Mammary epithelial cell (primary cell): ENCODE results near the gene VWA5B2.

Experiments
- CTCF ChIP-seq, 2 donors: IDR thresholded peaks in 1 of 2; conservative IDR thresholded peaks in 1 of 2; 2 replicates each; pipeline ENCODE4 v1.5.1; 2011 to 2012; ENCODE audit warnings: inconsistent platforms in 2 of 2, low read length in 2 of 2, mild to moderate bottlenecking in 2 of 2, control low read depth in 1 of 2, low read depth in 1 of 2; ENCODE audit not compliant: insufficient read depth in 1 of 2; ENCODE audit errors: extremely low read depth in 1 of 2
- EZH2 ChIP-seq: IDR thresholded peaks from 2 replicates; pipeline ENCODE4 v1.6.1; 2012; ENCODE audit warnings: low read length, inconsistent platforms, borderline replicate concordance

GRCh38 chr3:184237807-184238206, 8.4 kb downstream of the VWA5B2 start:
- TF ChIP-seq CTCF (conservative IDR thresholded peaks at IDR 0.05 in 1 of 2, IDR thresholded peaks at IDR 0.05 in 1 of 2; ENCODE audit: extremely low read depth in 1 of 2, insufficient read depth in 1 of 2, low read depth in 1 of 2, low read length in 2 of 2) = no peak
- no peak for TF ChIP-seq EZH2
